ENCODE measurements around the gene PCCA. TPM values are rescaled to one million over a fixed set of nuclear protein-coding genes. Genes with fewer than 3 reads are reported as not detected.

PCCA gene
- total RNA-seq, 1 donor = 33.7 TPM

GRCh38 chr13:100108913-100109507 lies 20.1 kb downstream of the PCCA start:
- no peak overlapping the region for H3K4me3 ChIP-seq (ENCODE audit: low read depth, low read length)
- TF ChIP-seq CTCF (IDR thresholded peaks at IDR 0.05; ENCODE audit: insufficient read depth, low read depth, low read length) = no peak
- no peak for DNase-seq (ENCODE audit: low read depth)

- H3K4me3 ChIP-seq (ENCODE audit: low read depth, low read length) = no peak overlapping the region
- no peak for TF ChIP-seq CTCF (IDR thresholded peaks at IDR 0.05; ENCODE audit: insufficient read depth, low read depth, low read length)
- no peak for DNase-seq (ENCODE audit: low read depth)
Observed at GRCh38 chr13:100110269-100110668, 21.4 kb downstream of the PCCA start.

GRCh38 chr13:100112186-100112838 lies 23.4 kb downstream of the PCCA start:
- TF ChIP-seq CTCF (IDR thresholded peaks at IDR 0.05; ENCODE audit: insufficient read depth, low read depth, low read length) = no peak
- no peak overlapping the region for H3K4me3 ChIP-seq (ENCODE audit: low read depth, low read length)

GRCh38 chr13:100115693-100116254 lies 26.9 kb downstream of the PCCA start:
- no peak for TF ChIP-seq CTCF (IDR thresholded peaks at IDR 0.05; ENCODE audit: insufficient read depth, low read depth, low read length)
- DNase-seq (ENCODE audit: low read depth) = no peak
- H3K4me3 ChIP-seq (ENCODE audit: low read depth, low read length) = no peak overlapping the region

More at GRCh38 chr13:100112186-100112838, 23.4 kb downstream of the PCCA start:
- DNase-seq (ENCODE audit: low read depth) = no peak

GRCh38 chr13:100124265-100124664 lies 35.4 kb downstream of the PCCA start:
- H3K4me3 ChIP-seq (ENCODE audit: low read depth, low read length) = no peak overlapping the region
- TF ChIP-seq CTCF (IDR thresholded peaks at IDR 0.05; ENCODE audit: insufficient read depth, low read depth, low read length) = no peak
- DNase-seq (ENCODE audit: low read depth) = no peak

GRCh38 chr13:100125946-100126345 lies 37.1 kb downstream of the PCCA start:
- no peak for DNase-seq (ENCODE audit: low read depth)
- H3K4me3 ChIP-seq (ENCODE audit: low read depth, low read length) = no peak overlapping the region
- TF ChIP-seq CTCF (IDR thresholded peaks at IDR 0.05; ENCODE audit: insufficient read depth, low read depth, low read length) = no peak

Measured in fibroblast of villous mesenchyme (primary cell).